Stimulated activated CD4-positive, alpha-beta T cell treated with anti-CD3 and anti-CD28 coated beads, Interleukin-12 subunit alpha, Interleukin-12 subunit beta, amount 100 ng/mL, for 48 hours (primary cell): ENCODE results near the gene KCTD11.
A peak's percentile ranks its signal among the peaks of the same experiment; 100 is the strongest.

Experiments used
- DNase-seq, 3 donors: peaks; one replicate each; pipeline ENCODE4 v3.0.0-alpha.2; 2020; ENCODE audit warnings: low read depth in 2 of 3, low spot score in 1 of 3

Gene KCTD11

GRCh38 chr17:7374353-7374752 lies 22.4 kb downstream of the KCTD11 start:
- no peak for DNase-seq

DNA sequence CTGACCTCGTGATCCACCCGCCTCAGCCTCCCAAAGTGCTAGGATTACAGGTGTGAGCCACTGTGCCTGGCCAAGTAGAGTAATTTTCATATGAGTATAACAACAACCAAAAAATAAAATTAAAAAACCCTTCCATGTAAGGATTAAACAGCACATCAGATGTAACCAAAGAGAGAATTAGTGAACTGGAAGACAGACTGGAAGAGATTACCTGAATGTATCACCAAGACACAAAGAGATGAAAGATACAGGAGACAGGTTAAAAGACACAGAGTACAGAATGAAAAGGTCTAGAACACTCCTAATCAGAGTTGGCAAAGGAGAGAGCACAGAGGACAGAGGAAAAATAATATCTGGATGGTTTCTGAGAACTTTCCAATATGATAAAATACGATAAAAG lies 27.2 kb downstream of the KCTD11 start:
- DNase-seq, result no peak

DNA sequence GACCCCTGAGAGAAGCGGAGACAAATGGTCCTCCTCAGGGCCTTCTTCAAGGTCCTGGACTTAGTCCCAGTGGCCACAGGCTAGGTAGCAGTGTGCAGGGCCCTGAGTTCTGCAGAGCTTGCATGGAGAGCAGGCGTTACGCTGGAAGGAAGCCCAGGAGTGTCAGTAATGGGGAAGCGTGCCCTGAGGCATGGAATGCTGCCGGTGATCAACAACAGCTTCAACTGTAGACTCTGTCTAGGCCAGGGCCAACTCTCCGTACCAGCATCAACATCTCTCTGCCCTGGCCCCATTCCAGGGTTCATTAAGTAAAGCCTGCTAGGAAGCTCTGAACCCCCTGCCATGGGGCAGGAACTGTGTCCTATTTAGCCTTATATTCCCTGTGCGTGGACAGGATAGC lies 28.4 kb downstream of the KCTD11 start:
- DNase-seq, result no peak

DNA sequence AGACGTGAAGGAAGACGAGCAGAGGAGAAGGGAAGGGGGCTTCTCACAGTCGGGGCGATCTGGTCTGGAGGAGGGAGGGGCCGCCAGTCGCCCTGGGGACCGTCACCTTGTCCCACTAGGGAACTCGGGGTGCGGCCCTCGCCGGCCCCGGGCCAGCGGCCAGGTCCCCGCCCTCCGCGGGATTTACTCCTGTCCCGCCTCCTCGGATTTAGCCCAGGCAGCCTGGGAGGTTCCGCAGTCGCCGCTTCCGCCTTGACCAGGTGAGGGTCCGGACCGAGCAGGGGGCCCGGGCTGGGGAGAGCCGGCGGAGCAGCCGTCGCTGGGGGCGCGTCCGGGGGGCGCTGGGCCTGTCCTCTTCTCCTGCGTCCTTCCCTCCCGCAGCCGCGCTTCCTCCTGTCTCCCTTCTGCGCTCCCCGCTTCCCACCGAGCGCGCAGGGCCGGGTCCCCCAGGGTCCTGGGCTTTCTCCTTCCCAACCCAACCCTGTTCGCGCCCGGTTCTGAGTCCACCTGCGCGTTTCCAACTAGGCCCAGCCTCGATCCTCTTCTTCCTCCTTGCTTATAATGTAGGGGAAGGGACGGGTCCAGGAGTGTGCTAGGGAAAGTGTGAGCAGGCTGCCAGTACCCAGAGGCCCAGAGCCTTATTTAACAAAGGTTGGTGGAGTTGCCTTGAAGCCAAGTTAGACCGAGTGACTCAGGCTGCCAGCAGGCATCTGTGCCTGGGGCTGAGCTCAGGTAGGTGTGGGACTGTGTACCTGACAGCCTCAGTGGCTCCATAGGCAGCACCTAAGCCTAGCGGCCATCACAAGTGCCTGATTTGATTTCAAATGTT lies 29.1 kb downstream of the KCTD11 start, which contains the start of gene TNK1:
TSS of gene TNK1 (plus strand) at position 235 of the 829 bp plus-strand sequence. CDS start 1,838 bp downstream, outside the sequence.
- DNase-seq, result no peak

- no peak for DNase-seq
Observed at GRCh38 chr17:7382901-7383300, 30.9 kb downstream of the KCTD11 start.

GRCh38 chr17:7383371-7383741 lies 31.4 kb downstream of the KCTD11 start:
- DNase-seq, result no peak

DNA sequence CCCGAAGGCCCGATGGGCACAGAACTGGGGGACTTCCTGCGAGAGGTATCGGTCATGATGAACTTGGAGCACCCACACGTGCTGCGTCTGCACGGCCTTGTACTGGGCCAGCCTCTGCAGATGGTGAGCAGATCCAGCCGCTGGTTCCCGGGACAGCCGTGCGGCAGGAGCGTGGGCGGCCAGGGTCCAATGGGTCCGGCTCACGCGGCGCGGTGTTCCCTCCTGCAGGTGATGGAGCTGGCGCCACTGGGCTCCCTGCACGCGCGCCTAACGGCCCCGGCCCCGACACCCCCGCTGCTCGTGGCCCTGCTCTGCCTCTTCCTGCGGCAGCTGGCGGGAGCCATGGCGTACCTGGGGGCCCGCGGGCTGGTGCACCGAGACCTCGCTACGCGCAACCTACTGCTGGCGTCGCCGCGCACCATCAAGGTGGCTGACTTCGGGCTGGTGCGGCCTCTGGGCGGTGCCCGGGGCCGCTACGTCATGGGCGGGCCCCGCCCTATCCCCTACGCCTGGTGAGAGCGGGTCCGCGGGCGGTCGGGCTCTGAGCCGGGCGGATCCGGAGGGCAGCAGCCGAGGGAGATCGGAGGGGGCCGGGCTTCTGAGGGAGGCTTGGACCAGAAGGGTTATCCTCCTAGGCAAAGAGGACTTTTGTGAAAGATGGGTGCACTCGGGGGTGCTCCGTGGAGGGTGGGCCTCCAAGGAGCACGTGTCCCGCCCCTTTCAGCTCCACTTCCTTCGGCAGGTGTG lies 32.0 kb downstream of the KCTD11 start:
- peak; percentile 43 to 68 (median 66) for DNase-seq

- no peak for DNase-seq
Observed at GRCh38 chr17:7384489-7385081, 32.6 kb downstream of the KCTD11 start.

GRCh38 chr17:7388856-7389255 lies 36.9 kb downstream of the KCTD11 start:
- no peak for DNase-seq

DNA sequence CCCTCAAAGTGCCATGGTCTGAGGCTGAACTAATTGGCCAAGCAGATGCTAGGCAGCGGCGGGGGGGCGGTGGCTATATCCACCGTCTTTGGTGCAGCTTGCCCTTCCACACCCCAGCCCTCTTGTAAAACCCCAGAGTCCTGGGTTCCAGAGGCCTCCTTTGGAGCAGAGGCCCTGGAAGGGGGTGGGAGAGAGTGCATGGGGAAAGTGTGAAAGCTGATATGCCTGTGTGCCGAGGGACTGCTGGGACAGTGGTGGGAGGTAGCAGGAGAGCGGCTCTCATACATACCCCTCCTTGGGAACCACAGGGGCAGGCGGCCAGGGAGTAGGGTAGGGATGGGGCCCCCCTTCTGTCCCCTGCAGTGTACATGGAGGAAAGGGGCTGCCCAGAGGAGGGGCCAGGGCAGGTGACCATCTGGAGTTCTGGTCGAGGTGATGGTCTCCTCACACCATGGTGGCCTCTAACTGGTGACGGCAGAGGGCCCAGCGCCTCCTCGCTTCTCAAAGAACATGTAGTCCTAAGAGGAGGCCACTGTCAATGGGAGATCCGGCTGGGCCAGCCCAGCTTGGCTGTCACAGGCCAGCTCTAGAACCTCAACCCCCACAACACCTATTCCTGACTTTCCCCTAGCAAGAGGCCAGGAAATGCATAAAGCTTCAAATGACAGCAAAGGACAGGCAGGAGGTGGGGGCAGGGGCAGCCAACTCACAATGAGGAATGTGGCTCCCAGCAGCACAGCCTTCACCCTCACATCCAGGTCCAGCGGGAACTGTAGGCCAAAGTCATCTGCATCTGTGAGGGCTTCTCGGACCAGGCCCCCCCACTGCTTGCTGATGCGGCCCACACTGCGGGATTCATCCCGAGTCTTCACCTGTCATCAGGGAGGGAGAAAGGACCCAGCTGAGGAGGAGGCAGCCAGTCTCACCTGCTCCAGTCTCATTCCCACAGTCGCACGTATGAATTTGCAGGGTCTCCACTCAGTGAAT lies 38.3 kb downstream of the KCTD11 start:
- DNase-seq, result no peak

DNA sequence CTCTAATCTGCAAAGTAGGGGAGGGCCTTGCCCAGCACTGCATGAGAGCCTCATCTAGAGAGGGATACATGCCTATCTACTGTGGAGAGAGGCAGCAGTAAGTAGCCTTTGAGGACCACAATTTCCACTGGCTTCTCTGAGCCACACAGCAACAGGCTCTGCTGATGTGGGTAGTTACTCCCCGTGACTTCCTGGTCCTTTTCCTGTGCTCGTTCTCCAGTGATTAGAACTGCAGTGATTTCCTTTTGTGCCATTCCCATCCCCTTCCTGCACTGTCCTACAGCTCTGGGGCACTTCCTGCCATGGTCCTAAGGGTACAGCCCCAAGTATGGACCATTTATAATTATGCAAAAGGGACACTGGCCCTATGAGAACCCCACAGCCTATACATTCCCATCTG lies 39.3 kb downstream of the KCTD11 start:
- no peak for DNase-seq

DNA sequence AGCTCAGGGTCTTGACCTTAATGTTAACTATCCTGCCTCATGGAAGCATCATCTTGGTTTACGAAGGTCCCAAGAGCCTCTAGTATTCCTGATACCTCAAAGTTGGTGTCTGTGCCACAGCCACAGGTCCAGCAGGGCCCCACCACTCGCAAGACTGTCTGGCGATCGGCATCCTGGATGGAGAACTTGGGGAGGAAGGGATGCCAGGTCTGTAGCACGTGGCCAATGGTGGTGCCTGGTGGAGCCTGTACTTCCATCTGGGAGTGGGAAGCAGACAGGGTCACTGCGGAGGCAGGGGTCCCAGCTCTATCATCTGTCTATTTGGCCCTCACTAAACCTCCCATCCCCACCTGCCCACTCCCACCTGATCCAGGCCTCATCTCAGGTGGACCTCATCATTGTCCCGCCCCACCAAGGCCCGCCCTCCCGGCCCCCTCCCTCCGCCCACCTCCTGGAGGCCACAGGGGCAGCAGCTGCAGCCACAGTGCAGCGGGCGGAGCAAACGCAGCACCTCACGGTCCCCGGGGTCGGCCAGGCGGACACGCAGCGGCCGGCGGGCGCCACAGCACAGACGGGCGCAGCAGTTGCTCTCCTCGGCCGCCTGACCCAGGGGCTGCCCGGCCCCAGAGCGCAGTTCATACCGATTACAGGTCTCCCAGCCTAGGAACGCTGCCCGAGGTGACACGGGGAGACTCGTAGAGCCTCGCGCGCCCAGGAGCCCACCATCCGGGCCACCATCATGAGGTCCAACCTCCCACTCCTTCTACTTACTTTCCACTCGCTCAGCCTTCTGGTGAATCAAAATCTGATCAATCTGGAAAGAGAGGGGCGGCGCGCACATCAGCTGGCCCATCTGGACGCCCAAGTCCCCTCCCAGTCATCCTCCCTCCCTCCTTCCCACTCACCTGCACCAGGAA lies 41.0 kb downstream of the KCTD11 start:
- DNase-seq, result no peak

DNA sequence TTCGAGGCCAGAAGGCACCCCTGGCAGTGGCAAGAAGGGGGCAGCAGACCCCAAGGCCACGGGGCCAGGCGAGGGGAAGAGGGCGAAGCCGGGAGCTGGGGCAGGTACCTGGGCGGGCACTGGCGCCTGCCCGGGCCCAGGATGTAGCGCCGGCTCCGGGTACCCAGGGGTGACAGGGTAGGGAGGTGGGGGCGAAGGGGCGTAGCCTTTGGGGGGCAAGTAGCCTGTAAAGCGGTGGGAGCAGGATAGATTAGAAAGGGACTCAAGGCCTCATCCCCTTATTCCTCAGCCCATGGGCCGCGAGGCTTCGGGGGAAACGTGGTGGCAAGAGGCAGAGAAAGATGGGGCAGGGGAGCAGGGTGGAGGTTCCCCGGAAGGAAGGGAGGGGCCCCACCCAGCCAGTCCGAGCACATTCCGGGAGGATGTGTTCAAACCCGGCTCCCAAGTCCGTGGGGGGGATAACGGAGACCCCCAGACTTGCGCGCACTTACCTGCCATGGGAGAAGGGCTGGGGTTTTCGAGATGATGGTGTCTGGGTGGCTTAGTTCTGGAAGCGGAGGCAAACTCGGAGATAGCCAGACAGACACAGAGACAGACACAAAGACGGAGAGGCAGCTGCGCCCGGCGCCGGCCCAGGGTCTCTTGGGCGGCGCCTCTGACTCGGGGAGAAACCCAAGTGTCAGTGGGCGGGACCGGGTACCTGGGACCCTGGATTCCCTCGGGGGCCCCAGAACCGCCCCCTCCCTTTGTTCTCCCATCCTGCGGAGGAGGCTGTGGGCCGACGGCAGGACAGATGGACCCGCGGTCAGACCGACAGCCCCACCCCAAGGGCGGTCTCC lies 41.9 kb downstream of the KCTD11 start:
- DNase-seq, result peak in 2 of 3 donors; percentile 19 to 25

GRCh38 chr17:7394452-7395191 lies 42.7 kb downstream of the KCTD11 start, which contains the start of gene PLSCR3:
TSS of gene PLSCR3 (minus strand) at chr17:7394525. CDS start at chr17:7394110, 415 bp downstream.
- DNase-seq, result peak; percentile 64 to 82 (median 76)

DNA sequence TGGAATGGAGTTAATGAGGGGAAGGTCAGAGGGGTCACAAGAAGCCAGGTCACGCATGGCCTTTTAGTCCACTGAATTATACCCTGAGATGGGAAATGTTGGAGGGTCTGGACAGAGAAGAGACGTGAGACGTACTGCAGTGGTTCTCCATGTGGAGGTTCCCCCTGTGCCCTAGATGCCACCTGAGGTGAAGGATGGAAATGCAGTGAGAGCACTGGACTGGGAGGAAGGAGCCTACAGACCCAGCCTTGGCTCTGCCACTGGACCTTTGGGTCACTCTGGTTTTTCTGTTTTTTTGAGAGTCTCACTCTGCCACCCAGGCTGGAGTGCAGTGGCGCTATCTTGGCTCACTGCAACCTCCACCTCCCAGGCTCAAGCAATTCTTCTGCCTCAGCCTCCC lies 44.2 kb downstream of the KCTD11 start:
- DNase-seq, result no peak

GRCh38 chr17:7398612-7399011 lies 46.6 kb downstream of the KCTD11 start:
- no peak for DNase-seq

GRCh38 chr17:7403043-7403726 lies 51.2 kb downstream of the KCTD11 start:
- DNase-seq, result no peak

- no peak for DNase-seq
Observed at GRCh38 chr17:7403727-7403976, 51.7 kb downstream of the KCTD11 start.
